Chondrocyte (in vitro differentiated cells): ENCODE data around the gene ADAM12. TPM values are rescaled to one million over a fixed set of nuclear protein-coding genes. Genes with fewer than 3 reads are reported as not detected.

ENCODE experiments used
- DNase-seq: peaks from one replicate; pipeline ENCODE4 v3.0.0; 2021; ENCODE audit warnings: mixed read lengths, low spot score
- H3K27ac Mint-ChIP-seq: one replicate; pipeline ENCODE4 v1.8.0; 2021; ENCODE audit warnings: mild to moderate bottlenecking, moderate library complexity, mixed read lengths; ENCODE audit not compliant: unreplicated experiment
- H3K27me3 Mint-ChIP-seq: 2 replicates; pipeline ENCODE4 v1.8.0; 2021; ENCODE audit warnings: low read depth, mixed read lengths
- H3K36me3 Mint-ChIP-seq: 2 replicates; pipeline ENCODE4 v1.8.0; 2021; ENCODE audit warnings: low read depth, mixed read lengths
- H3K4me1 Mint-ChIP-seq: 2 replicates; pipeline ENCODE4 v1.8.0; 2021; ENCODE audit warnings: low read depth, mild to moderate bottlenecking, mixed read lengths
- H3K4me3 Mint-ChIP-seq: one replicate; pipeline ENCODE4 v1.8.0; 2021; ENCODE audit warnings: mild to moderate bottlenecking, moderate library complexity, mixed read lengths; ENCODE audit not compliant: unreplicated experiment
- H3K9me3 Mint-ChIP-seq: 2 replicates; pipeline ENCODE4 v1.8.0; 2021; ENCODE audit warnings: low read depth, mixed read lengths
- CTCF ChIP-seq: fragments of 200-600 bp; sonication (generic); IDR thresholded peaks from 2 replicates; pipeline ENCODE4 v1.5.0; 2021; ENCODE audit warnings: antibody characterized with exemption, mild to moderate bottlenecking, moderate library complexity
- total RNA-seq: library from RNA; stranded (reverse); gene quantifications from 3 replicates; pipeline ENCODE4 v1.2.1, GENCODE V29; 2021

ADAM12 gene
- total RNA-seq, 1 donor from 2014 or later = 175 TPM

GRCh38 chr10:126046831-126047230, 341.4 kb downstream of the ADAM12 start:
- H3K4me3 Mint-ChIP-seq = no peak overlapping the region
- no peaks in the 10 kb centered on the region for H3K9me3 Mint-ChIP-seq
- no peaks in the 10 kb centered on the region for H3K27me3 Mint-ChIP-seq
- TF ChIP-seq CTCF = no peak
- no peak for DNase-seq
- H3K36me3 Mint-ChIP-seq = peaks cover 10% of the 10 kb centered on the region
- H3K4me1 Mint-ChIP-seq = peaks cover 31% of the 10 kb centered on the region
- H3K27ac Mint-ChIP-seq = no peak overlapping the region

GRCh38 chr10:126045861-126046260, 342.4 kb downstream of the ADAM12 start:
- no peak for TF ChIP-seq CTCF
- no peak overlapping the region for H3K4me3 Mint-ChIP-seq
- no peaks in the 10 kb centered on the region for H3K27me3 Mint-ChIP-seq
- H3K36me3 Mint-ChIP-seq = peaks cover 13% of the 10 kb centered on the region
- no peaks in the 10 kb centered on the region for H3K9me3 Mint-ChIP-seq
- no peak for DNase-seq
- H3K27ac Mint-ChIP-seq = no peak overlapping the region
- H3K4me1 Mint-ChIP-seq = peaks cover 31% of the 10 kb centered on the region

GRCh38 chr10:126043389-126043788, 344.9 kb downstream of the ADAM12 start:
- no peak overlapping the region for H3K4me3 Mint-ChIP-seq
- H3K27me3 Mint-ChIP-seq = no peaks in the 10 kb centered on the region
- H3K9me3 Mint-ChIP-seq = no peaks in the 10 kb centered on the region
- DNase-seq = no peak
- H3K27ac Mint-ChIP-seq = no peak overlapping the region
- peaks cover 17% of the 10 kb centered on the region for H3K36me3 Mint-ChIP-seq
- peaks cover 9% of the 10 kb centered on the region for H3K4me1 Mint-ChIP-seq
- TF ChIP-seq CTCF = no peak

- Mint-ChIP-seq H3K9me3 (no peaks in the 10 kb centered on the region), H3K36me3 (peaks cover 17% of the 10 kb centered on the region), H3K27ac (no peak overlapping the region), H3K4me3 (no peak overlapping the region), H3K27me3 (no peaks in the 10 kb centered on the region), H3K4me1 (peaks cover 9% of the 10 kb centered on the region)
- no peak for TF ChIP-seq CTCF
- DNase-seq = no peak
Observed at GRCh38 chr10:126042906-126043305, 345.4 kb downstream of the ADAM12 start.

GRCh38 chr10:126042354-126042753, 345.9 kb downstream of the ADAM12 start:
- Mint-ChIP-seq H3K9me3 (no peaks in the 10 kb centered on the region), H3K4me1 (peaks cover 9% of the 10 kb centered on the region), H3K4me3 (no peak overlapping the region), H3K27me3 (no peaks in the 10 kb centered on the region), H3K36me3 (peaks cover 15% of the 10 kb centered on the region), H3K27ac (peak overlapping the region; percentile 87)
- TF ChIP-seq CTCF = no peak
- no peak for DNase-seq
